WTC11 (cell line): ENCODE results near the gene OR52N4.

Experiments used
- ATF1 ChIP-seq: sonication (generic); formaldehyde crosslinking; IDR thresholded peaks from 2 replicates; pipeline ENCODE4 v1.8.1; 2023; ENCODE audit warnings: mild to moderate bottlenecking, moderate library complexity, missing genetic modification reagents
- ATF2 ChIP-seq: sonication (generic); formaldehyde crosslinking; IDR thresholded peaks from 2 replicates; pipeline ENCODE4 v1.8.1; 2022; ENCODE audit warnings: low read depth, missing genetic modification reagents, borderline replicate concordance
- ATF3 ChIP-seq: sonication (generic); formaldehyde crosslinking; conservative IDR thresholded peaks from 2 replicates; pipeline ENCODE4 v1.8.1; 2022; ENCODE audit warnings: mild to moderate bottlenecking, missing genetic modification reagents
- CTCF ChIP-seq: fragments of 200-600 bp; IDR thresholded peaks from 2 replicates; pipeline ENCODE4 v1.8.0; 2022; ENCODE audit warnings: antibody characterized with exemption
- E2F1 ChIP-seq: sonication (generic); formaldehyde crosslinking; IDR thresholded peaks from 2 replicates; pipeline ENCODE4 v1.8.0; 2022; ENCODE audit warnings: mild to moderate bottlenecking, missing genetic modification reagents
- FOXJ3 ChIP-seq: sonication (generic); formaldehyde crosslinking; IDR thresholded peaks from 2 replicates; pipeline ENCODE4 v1.9.0; 2021; ENCODE audit warnings: missing genetic modification reagents, mild to moderate bottlenecking, borderline replicate concordance
- FOXK1 ChIP-seq: sonication (generic); formaldehyde crosslinking; IDR thresholded peaks from 2 replicates; pipeline ENCODE4 v1.8.0; 2022; ENCODE audit warnings: mild to moderate bottlenecking, moderate library complexity, missing genetic modification reagents
- IRF2 ChIP-seq: sonication (generic); formaldehyde crosslinking; IDR thresholded peaks from 2 replicates; pipeline ENCODE4 v1.8.0; 2022; ENCODE audit warnings: low read depth, missing genetic modification reagents, borderline replicate concordance
- JUN ChIP-seq: sonication (generic); formaldehyde crosslinking; IDR thresholded peaks from 2 replicates; pipeline ENCODE4 v1.8.0; 2023; ENCODE audit warnings: mild to moderate bottlenecking, missing genetic modification reagents
- MLX ChIP-seq: sonication (generic); formaldehyde crosslinking; IDR thresholded peaks from 2 replicates; pipeline ENCODE4 v1.8.1; 2023; ENCODE audit warnings: mild to moderate bottlenecking, missing genetic modification reagents, moderate library complexity
- ZNF416 ChIP-seq: fragments of 250-450 bp; sonication (Bioruptor Pico); IDR thresholded peaks from 2 replicates; pipeline ENCODE4 v1.9.0; 2021; ENCODE audit warnings: mild to moderate bottlenecking, inconsistent platforms

GRCh38 chr11:5736396-5736795 is 17.6 kb upstream of the OR52N4 start, which contains the start of gene OR56B1:
- TF ChIP-seq JUN (CRISPR knock-in tag): no peak
- no peak for TF ChIP-seq ATF3 (CRISPR knock-in tag)
- no peak for TF ChIP-seq CTCF
- no peak for TF ChIP-seq MLX (CRISPR knock-in tag)
- TF ChIP-seq IRF2: no peak
- TF ChIP-seq E2F1 (CRISPR knock-in tag): no peak
- no peak for TF ChIP-seq FOXK1
- TF ChIP-seq FOXJ3: no peak
- TF ChIP-seq ZNF416 (CRISPR knock-in tag): no peak
- no peak for TF ChIP-seq ATF1 (CRISPR knock-in tag)
- TF ChIP-seq ATF2 (CRISPR knock-in tag): no peak
